ENCODE results near the gene MAP6. TPM values are rescaled to one million over a fixed set of nuclear protein-coding genes. Genes with fewer than 3 reads are reported as not detected.

Gene MAP6
- total and polyA plus RNA-seq, 2 of the 13 experiments (the other 11 are each of a cell fraction or from before 2014, with no cell fraction given): 0.04 TPM; not detected in 1

DNA sequence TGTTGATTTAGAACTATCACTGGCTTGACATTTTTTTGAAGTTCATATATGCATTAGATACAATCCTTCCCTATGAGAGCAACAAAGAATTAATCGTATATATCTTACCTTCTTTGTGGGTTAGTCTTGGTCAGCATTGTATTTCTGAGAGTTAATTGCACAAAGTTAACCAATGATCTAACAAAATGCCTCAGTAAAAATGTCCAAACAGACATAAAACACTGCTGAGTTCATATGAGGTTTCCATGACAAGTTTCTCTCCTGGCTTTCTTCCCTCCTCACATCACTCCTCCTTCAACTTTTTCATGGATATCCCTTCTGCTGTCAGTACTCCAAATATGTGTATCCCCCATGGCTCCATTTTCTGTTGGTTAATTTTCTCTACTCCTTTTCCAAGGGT is 9.0 kb downstream of the MAP6 start:
- ATAC-seq (no peak), DNase-seq (ENCODE audit: low spot score) (no peak), FAIRE-seq (no peak)
- TF ChIP-seq ZNF460 (CRISPR knock-in tag; IDR thresholded peaks at IDR 0.05; ENCODE audit: borderline replicate concordance): no peak
- TF ChIP-seq ZNF7 (CRISPR knock-in tag; IDR thresholded peaks at IDR 0.05): no peak
- TF ChIP-seq RCOR2 (CRISPR knock-in tag; IDR thresholded peaks at IDR 0.05): no peak
- TF ChIP-seq ZNF841 (CRISPR knock-in tag; IDR thresholded peaks at IDR 0.05; ENCODE audit: borderline replicate concordance): no peak
- H3K4me1 ChIP-seq (ENCODE audit: insufficient read depth, low read length): 0 out of 2 replicates have a peak, but pooled peaks cover 4% of the 10 kb centered on the region
- H3K4me3 ChIP-seq (replicated peaks in 1 of 3; ENCODE audit: insufficient read depth in 1 of 3, low read depth in 2 of 3, low read length in 3 of 3): no peak overlapping the region
- in situ Hi-C loops (cut with HindIII; ENCODE audit: extremely low pct_ligation_motif_present, low pct_unique_long_range_greater_than_20kb): no loop called here
- H3K36me3 ChIP-seq (replicated peaks in 1 of 2; ENCODE audit: control insufficient read depth in 1 of 2, insufficient read depth in 2 of 2, low read length in 2 of 2): no peaks in the 10 kb centered on the region
- BruUV-seq (replicated peaks): no TSS peak
- ChIA-PET POLR2A (no interaction called here), CTCF (ENCODE audit: low intra/inter-chr PET ratio, low total read pairs) (no interaction called here)
- no peak overlapping the region for H3K27ac ChIP-seq (ENCODE audit: extremely low read length, insufficient read depth, low read length)
- H3K27me3 ChIP-seq (ENCODE audit: control insufficient read depth in 1 of 2, insufficient read depth in 2 of 2, low read length in 2 of 2): 0 out of 5 replicates have a peak, but pooled peaks cover 0 to 11% of the 10 kb centered on the region in 2 experiments
- H3K9me3 ChIP-seq (ENCODE audit: low read length): no peaks in the 10 kb centered on the region
- H3K4me2 ChIP-seq (ENCODE audit: low read depth, low read length): no peak overlapping the region
- intact Hi-C loops (cut with micrococcal nuclease; ENCODE audit: unreplicated experiment): no loop called here
- no peak overlapping the region for H3K9ac ChIP-seq (ENCODE audit: insufficient read depth, low read depth, low read length)
- 3% methylated on average over 1 of the region's 1 CpG for WGBS (ENCODE audit: low lambda C conversion rate)
- H4K20me1 ChIP-seq (ENCODE audit: insufficient read depth, low read length): no peaks in the 10 kb centered on the region
- no peak overlapping the region for H2AFZ ChIP-seq (ENCODE audit: low read length)
- no peaks in the 10 kb centered on the region for H3K79me2 ChIP-seq (ENCODE audit: insufficient read depth, low read length)

GRCh38 chr11:75656044-75656727 is 12.7 kb downstream of the MAP6 start:
- FAIRE-seq: no peak
- H3K27me3 ChIP-seq (ENCODE audit: control insufficient read depth in 1 of 2, insufficient read depth in 2 of 2, low read length in 2 of 2): no peaks in the 10 kb centered on the region
- no peak overlapping the region for H3K27ac ChIP-seq (ENCODE audit: extremely low read length, insufficient read depth, low read length)
- peak; percentile 31 for DNase-seq (ENCODE audit: low spot score)
- BruUV-seq (replicated peaks): no TSS peak
- H3K9ac ChIP-seq (ENCODE audit: insufficient read depth, low read depth, low read length): no peak overlapping the region
- peak; percentile 57 for ATAC-seq
- ChIA-PET POLR2A (no interaction called here), CTCF (ENCODE audit: low intra/inter-chr PET ratio, low total read pairs) (no interaction called here)
- H3K4me3 ChIP-seq (replicated peaks in 1 of 3; ENCODE audit: insufficient read depth in 1 of 3, low read depth in 2 of 3, low read length in 3 of 3): no peak overlapping the region
- H3K4me2 ChIP-seq (ENCODE audit: low read depth, low read length): no peak overlapping the region
- in situ Hi-C loops (cut with HindIII; ENCODE audit: extremely low pct_ligation_motif_present, low pct_unique_long_range_greater_than_20kb): no loop called here
- no peak overlapping the region for H2AFZ ChIP-seq (ENCODE audit: low read length)
- WGBS (ENCODE audit: low lambda C conversion rate): 14% methylated on average over 6 of the region's 6 CpGs
- 0 out of 2 replicates have a peak, but pooled peaks cover 4% of the 10 kb centered on the region for H3K4me1 ChIP-seq (ENCODE audit: insufficient read depth, low read length)
- intact Hi-C loops (cut with micrococcal nuclease; ENCODE audit: unreplicated experiment): no loop called here
- no peaks in the 10 kb centered on the region for H3K9me3 ChIP-seq (ENCODE audit: low read length)
- no peaks in the 10 kb centered on the region for H4K20me1 ChIP-seq (ENCODE audit: insufficient read depth, low read length)
- no peaks in the 10 kb centered on the region for H3K36me3 ChIP-seq (replicated peaks in 1 of 2; ENCODE audit: control insufficient read depth in 1 of 2, insufficient read depth in 2 of 2, low read length in 2 of 2)
- no peaks in the 10 kb centered on the region for H3K79me2 ChIP-seq (ENCODE audit: insufficient read depth, low read length)
- no peak for TF ChIP-seq IKZF1 (IDR thresholded peaks at IDR 0.05)
- no peak for TF ChIP-seq SETDB1 (CRISPR knock-in tag; IDR thresholded peaks at IDR 0.05; ENCODE audit: borderline replicate concordance)
- TF ChIP-seq, protein P1, sequence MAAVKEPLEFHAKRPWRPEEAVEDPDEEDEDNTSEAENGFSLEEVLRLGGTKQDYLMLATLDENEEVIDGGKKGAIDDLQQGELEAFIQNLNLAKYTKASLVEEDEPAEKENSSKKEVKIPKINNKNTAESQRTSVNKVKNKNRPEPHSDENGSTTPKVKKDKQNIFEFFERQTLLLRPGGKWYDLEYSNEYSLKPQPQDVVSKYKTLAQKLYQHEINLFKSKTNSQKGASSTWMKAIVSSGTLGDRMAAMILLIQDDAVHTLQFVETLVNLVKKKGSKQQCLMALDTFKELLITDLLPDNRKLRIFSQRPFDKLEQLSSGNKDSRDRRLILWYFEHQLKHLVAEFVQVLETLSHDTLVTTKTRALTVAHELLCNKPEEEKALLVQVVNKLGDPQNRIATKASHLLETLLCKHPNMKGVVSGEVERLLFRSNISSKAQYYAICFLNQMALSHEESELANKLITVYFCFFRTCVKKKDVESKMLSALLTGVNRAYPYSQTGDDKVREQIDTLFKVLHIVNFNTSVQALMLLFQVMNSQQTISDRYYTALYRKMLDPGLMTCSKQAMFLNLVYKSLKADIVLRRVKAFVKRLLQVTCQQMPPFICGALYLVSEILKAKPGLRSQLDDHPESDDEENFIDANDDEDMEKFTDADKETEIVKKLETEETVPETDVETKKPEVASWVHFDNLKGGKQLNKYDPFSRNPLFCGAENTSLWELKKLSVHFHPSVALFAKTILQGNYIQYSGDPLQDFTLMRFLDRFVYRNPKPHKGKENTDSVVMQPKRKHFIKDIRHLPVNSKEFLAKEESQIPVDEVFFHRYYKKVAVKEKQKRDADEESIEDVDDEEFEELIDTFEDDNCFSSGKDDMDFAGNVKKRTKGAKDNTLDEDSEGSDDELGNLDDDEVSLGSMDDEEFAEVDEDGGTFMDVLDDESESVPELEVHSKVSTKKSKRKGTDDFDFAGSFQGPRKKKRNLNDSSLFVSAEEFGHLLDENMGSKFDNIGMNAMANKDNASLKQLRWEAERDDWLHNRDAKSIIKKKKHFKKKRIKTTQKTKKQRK (IDR thresholded peaks at IDR 0.05; ENCODE audit: low read length): no peak
- TF ChIP-seq ZEB1 (IDR thresholded peaks at IDR 0.05; ENCODE audit: insufficient replicate concordance, low read depth): no peak
- no peak for TF ChIP-seq ZBTB26 (CRISPR knock-in tag; IDR thresholded peaks at IDR 0.05; ENCODE audit: borderline replicate concordance)
- no peak for TF ChIP-seq CEBPG (CRISPR knock-in tag; IDR thresholded peaks at IDR 0.05)
- TF ChIP-seq, protein P2, sequence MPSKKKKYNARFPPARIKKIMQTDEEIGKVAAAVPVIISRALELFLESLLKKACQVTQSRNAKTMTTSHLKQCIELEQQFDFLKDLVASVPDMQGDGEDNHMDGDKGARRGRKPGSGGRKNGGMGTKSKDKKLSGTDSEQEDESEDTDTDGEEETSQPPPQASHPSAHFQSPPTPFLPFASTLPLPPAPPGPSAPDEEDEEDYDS (CRISPR knock-in tag; IDR thresholded peaks at IDR 0.05): no peak
- no peak for TF ChIP-seq ZNF225 (CRISPR knock-in tag; IDR thresholded peaks at IDR 0.05)
- no peak for TF ChIP-seq PCBP2 (optimal IDR thresholded peaks at IDR 0.05; ENCODE audit: low read depth, low read length, poor library complexity, severe bottlenecking)
